Skeletal muscle satellite cell (primary cell): ENCODE measurements around the gene AFMID.
A peak's percentile ranks its signal among the peaks of the same experiment; 100 is the strongest.

ENCODE experiments used
- H3K27me3 ChIP-seq: 2 replicates; pipeline ENCODE4 v1.7.0; 2013; ENCODE audit warnings: low read length; ENCODE audit not compliant: control insufficient read depth, insufficient read depth
- H3K36me3 ChIP-seq: 2 replicates; pipeline ENCODE4 v1.7.0; 2013; ENCODE audit warnings: mild to moderate bottlenecking, control low read depth, low read length; ENCODE audit not compliant: insufficient read depth
- H3K4me1 ChIP-seq: 2 replicates; pipeline ENCODE4 v1.7.0; 2013; ENCODE audit warnings: low read length; ENCODE audit not compliant: control insufficient read depth, insufficient read depth
- H3K4me2 ChIP-seq: 2 replicates; pipeline ENCODE4 v1.7.0; 2013; ENCODE audit warnings: mild to moderate bottlenecking, low read length
- H3K4me3 ChIP-seq: 2 replicates; pipeline ENCODE4 v1.7.0; 2013; ENCODE audit warnings: low read length
- H3K9ac ChIP-seq: 2 replicates; pipeline ENCODE4 v1.7.0; 2013; ENCODE audit warnings: mild to moderate bottlenecking, low read depth, low read length, moderate library complexity
- H3K9me3 ChIP-seq: replicated peaks from 2 replicates; pipeline ENCODE4 v1.7.0; 2013; ENCODE audit warnings: mild to moderate bottlenecking, control low read depth, low read length

The AFMID gene

DNA sequence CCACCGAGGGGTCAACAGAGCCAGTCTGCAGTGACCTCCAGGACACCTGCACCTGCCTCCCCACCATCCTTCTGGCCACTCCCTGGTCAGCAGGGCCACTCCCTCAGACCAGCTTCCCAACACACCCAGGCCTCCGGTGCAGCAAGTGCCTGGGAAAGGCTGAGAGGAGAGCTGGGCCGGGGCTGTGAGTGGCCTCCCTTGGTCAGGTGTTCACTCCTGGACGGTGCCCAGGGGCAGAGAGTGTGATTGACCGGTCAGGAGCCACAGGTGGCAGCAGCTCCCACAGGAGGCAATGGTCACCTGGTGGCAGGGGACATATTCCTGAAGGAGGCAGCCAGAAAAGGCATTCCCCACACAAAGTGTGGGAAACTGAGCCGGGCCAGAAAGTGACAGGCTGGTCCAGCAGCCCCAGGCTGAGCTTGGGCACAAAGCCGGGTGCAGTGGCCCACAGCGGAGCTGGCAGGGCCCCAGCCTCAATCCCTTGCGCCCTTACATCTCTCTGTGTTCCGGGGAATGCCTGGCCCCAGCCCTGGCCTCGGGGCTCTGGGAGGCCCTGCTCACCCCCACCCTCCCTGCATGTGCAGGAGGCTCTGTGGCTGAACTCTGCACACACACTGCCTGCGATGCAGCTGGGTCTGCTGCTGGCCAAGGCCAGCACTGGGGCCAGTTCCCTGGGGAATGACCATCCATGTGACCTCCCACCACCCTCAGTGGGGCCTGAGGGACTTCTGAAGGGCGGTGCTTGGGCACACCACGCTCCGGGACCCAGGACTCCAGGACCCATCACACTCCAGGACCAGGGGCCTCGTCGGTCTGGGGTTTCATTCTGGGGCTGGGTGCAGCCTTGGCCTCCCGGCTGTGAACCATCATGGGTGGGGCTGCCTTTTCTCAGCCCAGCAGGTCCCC is 42.2 kb upstream of the AFMID start:
- peak overlapping the region; percentile 9 for H3K4me2 ChIP-seq
- H3K9ac ChIP-seq: no peak overlapping the region
- peaks cover 8% of the 10 kb centered on the region for H3K4me1 ChIP-seq
- no peaks in the 10 kb centered on the region for H3K36me3 ChIP-seq
- no peaks in the 10 kb centered on the region for H3K9me3 ChIP-seq
- peaks cover 13% of the 10 kb centered on the region for H3K27me3 ChIP-seq
- H3K4me3 ChIP-seq: no peak overlapping the region

DNA sequence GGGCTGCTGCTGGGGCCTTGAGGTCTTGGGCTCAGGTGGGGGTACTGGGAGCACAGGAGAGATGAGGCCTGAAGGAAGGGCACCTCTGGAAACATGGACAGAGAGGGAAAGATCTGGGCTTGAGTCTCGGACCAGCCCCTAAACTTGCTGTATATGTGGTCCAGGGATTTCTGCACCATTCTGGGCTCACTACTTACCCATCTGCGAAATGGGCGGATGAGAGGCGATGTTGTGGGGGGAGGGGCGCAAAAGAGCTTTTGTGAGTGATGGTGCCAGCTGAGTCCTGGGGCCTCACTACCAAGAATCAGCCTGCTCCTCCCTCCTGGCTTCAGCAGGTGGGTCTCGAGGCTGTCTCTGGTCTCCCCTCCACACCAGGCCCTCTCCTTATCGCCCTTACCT is 40.7 kb upstream of the AFMID start:
- H3K4me1 ChIP-seq: peaks cover 10% of the 10 kb centered on the region
- no peaks in the 10 kb centered on the region for H3K36me3 ChIP-seq
- no peak overlapping the region for H3K9ac ChIP-seq
- peaks cover 13% of the 10 kb centered on the region for H3K27me3 ChIP-seq
- no peak overlapping the region for H3K4me2 ChIP-seq
- no peak overlapping the region for H3K4me3 ChIP-seq
- no peaks in the 10 kb centered on the region for H3K9me3 ChIP-seq

DNA sequence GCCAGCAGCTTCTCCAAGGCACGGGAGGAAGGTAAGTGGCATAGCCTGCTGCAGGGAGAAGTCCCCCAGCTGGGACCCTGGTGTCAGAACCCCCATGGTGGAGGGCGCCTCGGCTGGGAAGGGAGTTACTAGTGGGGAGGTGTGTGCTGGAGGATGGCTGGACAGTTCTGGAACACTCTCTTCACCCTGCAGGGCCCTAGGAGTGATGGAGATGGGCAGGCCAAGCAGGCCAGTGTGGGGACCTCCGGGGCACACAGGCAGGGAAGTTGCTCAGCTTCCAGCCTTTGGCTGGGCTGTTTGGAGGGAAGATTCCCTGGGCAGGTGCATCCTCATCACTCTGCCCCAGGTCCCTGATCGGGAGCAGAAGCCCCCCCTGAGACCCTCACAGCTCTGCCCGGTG is 40.3 kb upstream of the AFMID start:
- Histone ChIP-seq H3K4me3 (no peak overlapping the region), H3K36me3 (no peaks in the 10 kb centered on the region), H3K4me2 (no peak overlapping the region), H3K9ac (no peak overlapping the region), H3K4me1 (peaks cover 13% of the 10 kb centered on the region), H3K9me3 (no peaks in the 10 kb centered on the region), H3K27me3 (peaks cover 13% of the 10 kb centered on the region)

DNA sequence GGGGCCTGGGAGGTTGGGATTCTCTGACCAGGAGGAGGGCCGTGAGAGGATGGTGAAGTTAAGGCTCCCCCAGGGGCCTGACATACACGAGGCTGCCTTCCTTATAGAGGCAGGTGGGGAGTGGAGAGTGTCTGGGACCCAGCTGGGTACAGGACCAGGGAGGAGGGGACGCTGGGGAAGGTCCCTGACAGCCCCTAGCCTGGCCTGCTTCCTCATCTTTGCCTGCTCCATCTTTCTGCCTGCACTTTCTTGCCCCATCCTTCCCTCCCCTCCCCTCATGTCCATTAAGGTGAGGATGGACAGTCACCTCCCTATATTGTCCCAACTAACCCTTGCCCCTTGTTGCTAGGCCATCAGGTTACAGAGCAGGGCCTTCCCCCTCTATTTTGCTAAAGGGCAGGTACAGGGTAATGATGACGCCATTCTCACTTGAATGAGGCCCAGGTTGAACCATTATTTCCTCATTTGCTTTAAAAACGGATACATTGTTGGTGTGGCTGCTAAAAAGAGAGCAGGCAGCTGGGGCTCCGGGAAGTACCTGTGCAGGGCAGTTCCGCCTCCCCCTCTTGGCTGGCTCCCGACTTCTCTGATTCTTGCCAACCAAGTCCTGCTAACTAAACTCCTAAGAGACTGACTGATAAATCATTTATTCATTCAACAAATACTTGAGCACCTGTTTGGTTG is 39.7 kb upstream of the AFMID start:
- H3K4me2 ChIP-seq: no peak overlapping the region
- H3K9me3 ChIP-seq: no peaks in the 10 kb centered on the region
- no peak overlapping the region for H3K4me3 ChIP-seq
- no peak overlapping the region for H3K9ac ChIP-seq
- peaks cover 9% of the 10 kb centered on the region for H3K27me3 ChIP-seq
- H3K4me1 ChIP-seq: peaks cover 13% of the 10 kb centered on the region
- H3K36me3 ChIP-seq: no peaks in the 10 kb centered on the region

DNA sequence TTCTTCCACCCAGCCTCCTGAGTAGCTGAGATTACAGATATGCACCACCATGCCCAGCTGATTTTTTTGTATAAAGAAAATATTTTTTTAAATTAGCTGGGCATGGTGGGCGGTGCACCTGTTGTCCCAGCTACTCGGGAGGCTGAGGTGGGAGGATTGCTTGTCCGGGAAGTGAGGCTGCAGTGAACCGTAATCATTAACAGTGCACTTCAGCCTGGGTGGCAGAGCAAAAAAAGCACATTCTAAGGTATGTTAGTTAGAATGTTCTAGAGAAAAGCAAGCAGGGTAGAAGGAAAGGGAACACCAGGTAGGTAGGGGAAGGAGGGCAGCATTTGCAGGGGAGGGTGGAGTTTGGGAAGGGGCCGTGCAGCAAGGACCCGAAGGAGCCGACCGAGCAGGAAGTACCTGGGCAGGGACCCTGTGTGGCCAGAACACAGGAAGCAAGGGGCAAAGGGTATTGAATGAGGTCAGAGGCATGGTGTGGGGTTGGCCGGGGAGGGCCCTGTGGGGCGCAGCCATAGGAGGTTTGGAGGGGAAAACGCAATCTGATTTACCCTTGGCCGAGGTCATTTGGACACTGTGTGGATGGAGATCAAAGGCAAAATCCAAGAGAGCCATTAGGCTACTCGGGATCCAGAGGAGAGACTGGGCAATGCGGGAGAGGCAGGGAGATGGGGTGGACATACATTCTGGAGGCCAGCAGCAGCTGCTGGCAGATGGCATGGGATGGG is 38.7 kb upstream of the AFMID start:
- H3K4me3 ChIP-seq: no peak overlapping the region
- no peaks in the 10 kb centered on the region for H3K36me3 ChIP-seq
- H3K9ac ChIP-seq: no peak overlapping the region
- no peak overlapping the region for H3K4me2 ChIP-seq
- peaks cover 13% of the 10 kb centered on the region for H3K4me1 ChIP-seq
- H3K27me3 ChIP-seq: peaks cover 7% of the 10 kb centered on the region
- no peaks in the 10 kb centered on the region for H3K9me3 ChIP-seq

DNA sequence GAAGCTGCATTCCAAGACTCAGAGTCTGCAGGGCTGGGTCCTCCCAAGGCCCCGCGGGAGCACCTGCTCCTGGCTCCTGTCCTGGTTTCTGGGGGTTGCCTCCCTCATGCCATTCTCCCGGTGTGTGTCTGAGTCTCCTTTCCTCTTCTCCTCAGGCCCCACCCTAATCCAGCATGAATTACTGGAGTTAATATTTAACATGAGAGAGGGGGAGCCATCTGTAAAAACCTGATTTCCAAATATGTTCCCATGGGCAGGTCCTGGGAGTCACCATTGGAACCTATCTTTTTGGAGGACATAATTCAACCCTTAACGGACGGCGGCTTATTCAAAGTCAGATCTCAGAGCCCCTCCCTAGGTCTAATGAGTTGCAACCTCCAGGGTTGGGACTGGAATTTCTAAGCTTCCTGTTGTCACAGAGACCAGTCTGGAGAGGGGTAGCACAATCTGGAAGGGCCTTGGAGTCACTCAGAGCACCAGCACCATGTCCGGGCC is 35.6 kb upstream of the AFMID start:
- Histone ChIP-seq H3K4me2 (no peak overlapping the region), H3K9ac (no peak overlapping the region), H3K9me3 (no peaks in the 10 kb centered on the region), H3K4me3 (no peak overlapping the region), H3K27me3 (no peaks in the 10 kb centered on the region), H3K36me3 (no peaks in the 10 kb centered on the region), H3K4me1 (peaks cover 6% of the 10 kb centered on the region)

DNA sequence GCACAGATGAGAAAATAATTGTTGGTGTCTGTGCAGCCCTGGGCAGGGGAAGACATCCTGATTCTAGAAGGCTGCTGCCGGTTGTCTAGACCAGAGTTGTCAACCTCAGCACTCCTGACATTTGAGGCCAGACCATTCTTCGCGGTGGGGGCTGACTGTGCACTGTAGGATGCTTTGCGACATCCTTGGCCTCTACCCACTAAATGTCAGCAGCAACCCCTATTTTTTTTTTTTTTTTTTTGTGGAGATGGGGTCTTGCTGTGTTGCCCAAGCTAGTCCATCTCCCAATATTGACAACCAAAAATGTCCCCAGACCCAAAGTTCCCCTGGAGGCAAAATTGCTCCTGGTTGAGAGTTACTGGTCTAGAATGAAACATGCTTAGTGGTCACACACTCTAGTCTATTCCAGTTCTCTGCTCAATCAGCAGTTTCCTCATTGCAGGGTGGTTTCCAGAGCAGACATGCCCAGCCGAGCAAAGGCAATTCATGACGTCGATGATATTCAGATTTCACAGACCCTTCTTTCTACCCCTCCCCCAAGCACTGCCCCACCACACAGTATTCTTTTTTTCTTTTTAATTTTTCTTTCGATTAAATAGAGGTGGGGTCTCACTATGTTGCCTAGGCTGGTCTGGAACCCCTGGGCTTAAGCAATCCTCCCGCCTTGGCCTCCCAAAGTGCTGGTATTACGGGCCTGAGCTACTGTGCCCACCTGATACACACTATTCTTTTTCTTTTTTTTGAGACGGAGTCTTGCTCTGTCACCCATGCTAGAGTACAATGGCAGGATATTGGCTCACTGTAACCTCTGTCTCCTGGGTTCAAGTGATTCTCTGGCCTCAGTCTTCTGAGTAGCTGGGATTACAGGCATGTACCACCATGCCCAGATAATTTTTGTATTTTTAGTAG is 32.0 kb upstream of the AFMID start:
- no peaks in the 10 kb centered on the region for H3K9me3 ChIP-seq
- H3K9ac ChIP-seq: no peak overlapping the region
- H3K36me3 ChIP-seq: no peaks in the 10 kb centered on the region
- no peaks in the 10 kb centered on the region for H3K27me3 ChIP-seq
- no peak overlapping the region for H3K4me2 ChIP-seq
- peaks cover 6% of the 10 kb centered on the region for H3K4me1 ChIP-seq
- no peak overlapping the region for H3K4me3 ChIP-seq

DNA sequence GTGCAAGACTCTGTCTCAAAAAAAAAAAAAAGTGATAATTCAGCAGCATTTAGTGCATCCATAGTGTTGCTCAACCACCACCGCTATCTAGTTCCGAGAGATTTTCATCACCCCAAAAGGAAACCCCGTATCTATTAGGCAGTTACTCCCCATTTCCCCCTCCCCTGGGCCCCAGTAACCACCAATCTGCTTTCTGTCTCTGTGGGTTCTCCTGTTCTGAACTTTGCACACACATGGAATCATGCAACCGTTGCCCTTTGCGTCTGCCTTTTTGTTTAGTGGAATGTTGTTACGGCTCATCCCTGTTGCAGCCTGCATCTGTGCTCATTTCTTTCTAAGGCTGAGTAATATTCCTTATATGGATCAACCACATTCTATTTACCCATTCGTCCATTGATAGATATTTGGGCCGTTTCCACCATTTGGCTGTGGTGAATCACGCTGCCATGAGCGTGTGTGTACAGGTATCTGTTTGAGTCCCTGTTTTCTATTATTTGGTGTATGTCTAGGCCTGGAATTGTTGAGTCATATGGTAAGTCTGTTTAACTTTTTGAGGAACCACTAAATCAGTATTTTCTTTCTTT is 27.5 kb upstream of the AFMID start:
- Histone ChIP-seq H3K9me3 (no peaks in the 10 kb centered on the region), H3K4me2 (no peak overlapping the region), H3K4me1 (no peaks in the 10 kb centered on the region), H3K27me3 (peaks cover 6% of the 10 kb centered on the region), H3K4me3 (no peak overlapping the region), H3K9ac (no peak overlapping the region), H3K36me3 (no peaks in the 10 kb centered on the region)

DNA sequence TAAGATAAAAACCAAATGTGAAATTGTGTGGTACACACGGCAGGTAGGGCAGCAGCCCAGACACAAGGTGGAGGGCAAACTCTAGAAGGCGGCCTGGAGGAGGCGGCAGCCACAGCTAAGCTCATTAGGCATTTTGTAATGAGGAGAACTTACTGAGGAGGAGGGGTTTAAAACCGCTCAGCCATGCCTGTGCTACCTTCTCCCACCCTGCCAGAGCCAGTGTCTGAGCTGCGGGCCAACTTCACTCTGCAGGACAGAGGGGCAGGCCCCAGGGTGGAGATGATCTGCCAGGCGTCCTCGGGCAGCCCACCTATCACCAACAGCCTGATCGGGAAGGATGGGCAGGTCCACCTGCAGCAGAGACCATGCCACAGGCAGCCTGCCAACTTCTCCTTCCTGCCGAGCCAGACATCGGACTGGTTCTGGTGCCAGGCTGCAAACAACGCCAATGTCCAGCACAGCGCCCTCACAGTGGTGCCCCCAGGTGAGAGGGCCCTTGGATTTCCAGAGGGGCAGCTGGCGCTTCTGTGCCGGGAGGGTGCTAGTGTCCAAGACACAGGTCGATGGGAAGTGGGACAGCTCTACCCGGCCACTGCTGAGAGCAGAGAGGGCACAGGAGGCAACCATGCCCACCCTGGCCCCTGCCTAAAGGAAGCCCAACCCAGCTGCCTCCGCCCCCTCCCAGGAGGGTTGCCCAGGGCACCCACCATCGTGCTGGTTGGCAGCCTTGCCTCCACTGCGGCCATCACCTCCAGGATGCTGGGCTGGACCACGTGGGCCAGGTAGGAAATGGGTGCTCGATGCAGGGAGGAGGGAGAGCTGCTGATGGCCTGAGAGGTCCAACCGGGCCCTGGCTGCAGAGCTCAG is 23.0 kb upstream of the AFMID start:
- H3K27me3 ChIP-seq: peaks cover 11% of the 10 kb centered on the region
- peaks cover 5% of the 10 kb centered on the region for H3K4me1 ChIP-seq
- H3K9me3 ChIP-seq: no peaks in the 10 kb centered on the region
- no peak overlapping the region for H3K4me3 ChIP-seq
- no peaks in the 10 kb centered on the region for H3K36me3 ChIP-seq
- H3K9ac ChIP-seq: no peak overlapping the region
- H3K4me2 ChIP-seq: no peak overlapping the region
